Endometrial microvascular endothelial cells (primary cell): ENCODE results near the gene ZNF302. TPM values are rescaled to one million over a fixed set of nuclear protein-coding genes. Genes with fewer than 3 reads are reported as not detected.

ENCODE experiments used
- in situ Hi-C: cut with HindIII; loops from 2 replicates; pipeline ENCODE4 v1.10.0; 2017; ENCODE audit warnings: low sequenced_read_pairs, low pct_unique_long_range_greater_than_20kb; ENCODE audit errors: inconsistent ontology term
- total RNA-seq: library from RNA; depleted of rRNA; stranded (reverse); fragments of >200 nt; gene quantifications from one replicate; pipeline ENCODE4 v1.2.3, GENCODE V29; 2015; ENCODE audit errors: inconsistent ontology term

ZNF302 gene
- total RNA-seq, 1 donor from 2014 or later, result 12.5 TPM

GRCh38 chr19:34713262-34713637, 35.8 kb downstream of the ZNF302 start:
- in situ Hi-C loops, result no loop called here

GRCh38 chr19:34715357-34715756, 37.9 kb downstream of the ZNF302 start:
- in situ Hi-C loops, result no loop called here

- in situ Hi-C loops, result no loop called here
Observed at GRCh38 chr19:34722353-34722752, 44.9 kb downstream of the ZNF302 start.

- in situ Hi-C loops, result no loop called here
Observed at GRCh38 chr19:34725400-34725799, 47.9 kb downstream of the ZNF302 start.

GRCh38 chr19:34731019-34731829, 53.7 kb downstream of the ZNF302 start:
- in situ Hi-C loops, result no loop called here

- in situ Hi-C loops, result no loop called here
Observed at GRCh38 chr19:34731964-34732363, 54.5 kb downstream of the ZNF302 start.

- in situ Hi-C loops, result no loop called here
Observed at GRCh38 chr19:34732612-34733211, 55.2 kb downstream of the ZNF302 start.

- in situ Hi-C loops, result no loop called here
Observed at GRCh38 chr19:34733266-34733745, 55.8 kb downstream of the ZNF302 start.

GRCh38 chr19:34733746-34734536, 56.5 kb downstream of the ZNF302 start, which contains the start of gene ZNF181:
Gene ZNF181, plus strand, starts transcription at chr19:34734243. Its CDS starts 795 bp downstream, at chr19:34735038.
- in situ Hi-C loops, result no loop called here

GRCh38 chr19:34734537-34735103, 57.1 kb downstream of the ZNF302 start:
- in situ Hi-C loops, result no loop called here

Other genes with a start within 250 kb of the ZNF302 start
- 95.4 TPM for gene UBA2, start 249.3 kb upstream of the ZNF302 start, total RNA-seq
- gene WTIP, start 195.9 kb upstream of the ZNF302 start, total RNA-seq, result 29.2 TPM
- not detected for gene SCGB2B2, start 519 bp upstream of the ZNF302 start, total RNA-seq
- 3.3 TPM for gene ZNF181, start 56.6 kb downstream of the ZNF302 start, total RNA-seq
- gene ZNF599, start 95.5 kb downstream of the ZNF302 start, total RNA-seq, result 4.5 TPM
- 3.3 TPM for gene ZNF30, start 249.2 kb downstream of the ZNF302 start, total RNA-seq